Loucy (cell line): ENCODE data around the gene MRPL16.
A peak's percentile ranks its signal among the peaks of the same experiment; 100 is the strongest.

Source experiments
- H2AFZ ChIP-seq: fragments of 200-600 bp; sonication (generic); 2 replicates; pipeline ENCODE4 v1.6.0; 2016; ENCODE audit warnings: antibody characterized with exemption, mild to moderate bottlenecking, low read length, moderate library complexity
- H3F3A ChIP-seq: fragments of 200-600 bp; 2 replicates; pipeline ENCODE4 v1.6.0; 2016; ENCODE audit warnings: antibody characterized with exemption, low read depth, mild to moderate bottlenecking
- H3K27me3 ChIP-seq: fragments of 200-600 bp; sonication (generic); 2 replicates; pipeline ENCODE4 v1.6.1; 2014; ENCODE audit warnings: low read length, mild to moderate bottlenecking; ENCODE audit not compliant: insufficient read depth, poor library complexity, severe bottlenecking
- H3K36me3 ChIP-seq: fragments of 200-600 bp; sonication (generic); 2 replicates; pipeline ENCODE4 v1.6.1; 2016; ENCODE audit warnings: low read length; ENCODE audit not compliant: insufficient read depth
- H3K4me1 ChIP-seq: fragments of 200-600 bp; sonication (generic); 2 replicates; pipeline ENCODE4 v1.5.1; 2014; ENCODE audit warnings: low read length, mild to moderate bottlenecking; ENCODE audit not compliant: insufficient read depth, poor library complexity, severe bottlenecking
- H3K4me2 ChIP-seq: fragments of 200-600 bp; sonication (generic); 2 replicates; pipeline ENCODE4 v1.6.0; 2014; ENCODE audit warnings: antibody characterized with exemption, low read length, low read depth, mild to moderate bottlenecking; ENCODE audit not compliant: poor library complexity, severe bottlenecking
- H3K4me3 ChIP-seq: fragments of 200-600 bp; sonication (generic); 2 replicates; pipeline ENCODE4 v1.5.1; 2014; ENCODE audit warnings: low read length, mild to moderate bottlenecking, mixed read lengths; ENCODE audit not compliant: poor library complexity, severe bottlenecking
- H3K79me2 ChIP-seq: fragments of 200-600 bp; sonication (generic); 2 replicates; pipeline ENCODE4 v1.6.1; 2014; ENCODE audit warnings: low read length; ENCODE audit not compliant: insufficient read depth
- H3K9ac ChIP-seq: fragments of 200-600 bp; sonication (generic); 2 replicates; pipeline ENCODE4 v1.6.0; 2014; ENCODE audit warnings: mild to moderate bottlenecking, low read depth, low read length, moderate library complexity; ENCODE audit not compliant: poor library complexity, severe bottlenecking
- H3K9me2 ChIP-seq: fragments of 200-600 bp; sonication (generic); replicated peaks from 2 replicates; pipeline ENCODE4 v1.6.1; 2016; ENCODE audit warnings: low read depth, low read length, mixed read lengths
- H3K9me3 ChIP-seq: fragments of 200-600 bp; sonication (generic); 2 replicates; pipeline ENCODE4 v1.6.1; 2014; ENCODE audit warnings: mild to moderate bottlenecking, antibody characterized with exemption, low read length, low read depth; ENCODE audit not compliant: insufficient read depth
- H4K20me1 ChIP-seq: fragments of 200-600 bp; sonication (generic); 2 replicates; pipeline ENCODE4 v1.6.0; 2014; ENCODE audit warnings: antibody characterized with exemption, low read length, mild to moderate bottlenecking; ENCODE audit not compliant: insufficient read depth, poor library complexity, severe bottlenecking
- CTCF ChIP-seq: fragments of 200-600 bp; sonication (generic); conservative IDR thresholded peaks from 2 replicates; pipeline ENCODE4 v1.5.1; 2014; ENCODE audit warnings: mild to moderate bottlenecking, antibody characterized with exemption, low read length
- EZH2phosphoT487 ChIP-seq: fragments of 200-600 bp; IDR thresholded peaks from 2 replicates; pipeline ENCODE4 v1.6.1; 2018; ENCODE audit warnings: antibody characterized with exemption, mild to moderate bottlenecking, moderate library complexity, borderline replicate concordance

The MRPL16 gene

DNA sequence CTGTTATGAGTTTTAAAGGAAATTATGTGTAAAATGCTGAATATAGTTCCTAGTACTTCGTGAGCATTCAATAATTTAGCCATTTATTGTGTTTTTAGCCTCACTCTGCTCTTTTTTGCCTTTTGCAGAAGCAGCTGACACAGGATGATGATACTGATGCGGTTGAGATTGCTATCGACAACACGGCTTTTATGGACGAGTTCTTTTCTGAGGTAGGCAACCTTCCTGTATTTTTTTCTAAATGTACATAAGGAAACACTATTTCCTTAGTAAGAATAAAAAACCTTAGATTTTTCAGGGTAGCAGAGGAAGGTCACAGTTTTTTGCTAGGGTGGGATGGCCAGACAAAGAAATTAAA is 37.5 kb downstream of the MRPL16 start:
- H4K20me1 ChIP-seq = no peaks in the 10 kb centered on the region
- no peaks in the 10 kb centered on the region for H3F3A ChIP-seq
- no peaks in the 10 kb centered on the region for H3K27me3 ChIP-seq
- peak overlapping the region; percentile 48 for H3K4me2 ChIP-seq
- peaks cover 4% of the 10 kb centered on the region; the same call in 1 of the 2 replicates for H3K36me3 ChIP-seq
- no peak overlapping the region for H3K4me3 ChIP-seq
- no peak overlapping the region for H2AFZ ChIP-seq
- TF ChIP-seq CTCF (no peak), EZH2phosphoT487 (no peak)
- no peak overlapping the region for H3K9ac ChIP-seq
- no peaks in the 10 kb centered on the region for H3K9me3 ChIP-seq
- H3K79me2 ChIP-seq = no peaks in the 10 kb centered on the region
- peaks cover 28% of the 10 kb centered on the region for H3K4me1 ChIP-seq
- no peaks in the 10 kb centered on the region for H3K9me2 ChIP-seq

DNA sequence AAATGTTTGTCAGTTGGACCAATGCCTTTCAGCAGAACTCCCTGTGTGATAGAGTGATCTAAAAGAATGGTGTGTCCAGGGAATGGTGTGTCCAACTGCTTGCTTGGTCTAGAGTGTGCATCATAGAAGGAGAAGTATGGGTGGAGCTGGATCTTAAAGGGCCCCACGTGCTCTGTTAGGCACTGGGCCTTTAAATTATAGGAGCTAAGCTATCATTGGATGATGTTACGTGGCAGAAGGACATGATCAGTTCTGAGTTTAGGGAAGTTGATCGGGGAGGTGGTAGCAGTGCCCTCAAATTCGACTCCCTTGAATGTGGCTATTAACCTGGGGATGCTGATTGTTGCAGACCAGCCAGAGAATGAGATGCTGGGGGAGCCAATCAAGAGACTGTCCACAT is 39.0 kb downstream of the MRPL16 start:
- H3K4me1 ChIP-seq = peaks cover 40% of the 10 kb centered on the region
- H3K9me2 ChIP-seq = no peaks in the 10 kb centered on the region
- no peak overlapping the region for H3K9ac ChIP-seq
- no peaks in the 10 kb centered on the region for H4K20me1 ChIP-seq
- H3K27me3 ChIP-seq = no peaks in the 10 kb centered on the region
- TF ChIP-seq EZH2phosphoT487 = no peak
- TF ChIP-seq CTCF = no peak
- H2AFZ ChIP-seq = no peak overlapping the region
- peaks cover 4% of the 10 kb centered on the region; the same call in 1 of the 2 replicates for H3K36me3 ChIP-seq
- peaks cover 6% of the 10 kb centered on the region; the same call in 1 of the 2 replicates for H3F3A ChIP-seq
- H3K4me3 ChIP-seq = no peak overlapping the region
- no peaks in the 10 kb centered on the region for H3K9me3 ChIP-seq
- H3K4me2 ChIP-seq = peak overlapping the region; percentile 48
- H3K79me2 ChIP-seq = no peaks in the 10 kb centered on the region

- Histone ChIP-seq H3K9me3 (no peaks in the 10 kb centered on the region), H3K9ac (no peak overlapping the region), H3K4me1 (peaks cover 47% of the 10 kb centered on the region), H3F3A (peaks cover 6% of the 10 kb centered on the region; the same call in 1 of the 2 replicates), H4K20me1 (no peaks in the 10 kb centered on the region), H3K79me2 (no peaks in the 10 kb centered on the region), H3K4me2 (no peak overlapping the region), H3K27me3 (no peaks in the 10 kb centered on the region), H3K9me2 (no peaks in the 10 kb centered on the region), H2AFZ (no peak overlapping the region), H3K36me3 (peaks cover 4% of the 10 kb centered on the region; the same call in 1 of the 2 replicates), H3K4me3 (no peak overlapping the region)
- TF ChIP-seq EZH2phosphoT487 (no peak), CTCF (no peak)
These were observed 39.7 kb downstream of the MRPL16 start for GRCh38 chr11:59770869-59771268.
